ENCODE measurements around the gene POMZP3. TPM values are rescaled to one million over a fixed set of nuclear protein-coding genes. Genes with fewer than 3 reads are reported as not detected.
A peak's percentile ranks its signal among the peaks of the same experiment; 100 is the strongest.
"Not testable (repeated sequence)": the region's sequence is repeated elsewhere in the genome, so short reads cannot be mapped to it uniquely, and the experiment has no call there.

POMZP3 gene
- polyA plus RNA-seq (ENCODE audit: insufficient read length in 4 of 4) = 10 to 100 TPM; 10.9 to 20.4 (median 17.9) TPM

- peak in 2 of 4 donors; percentile 26 to 29 for DNase-seq (ENCODE audit: low read depth in 4 of 4, low spot score in 2 of 4)
Measured at GRCh38 chr7:76626989-76627642, at the start of gene POMZP3. POMZP3 (minus strand) TSS chr7:76627279; CDS start chr7:76626064, 1,215 bp downstream.

DNA sequence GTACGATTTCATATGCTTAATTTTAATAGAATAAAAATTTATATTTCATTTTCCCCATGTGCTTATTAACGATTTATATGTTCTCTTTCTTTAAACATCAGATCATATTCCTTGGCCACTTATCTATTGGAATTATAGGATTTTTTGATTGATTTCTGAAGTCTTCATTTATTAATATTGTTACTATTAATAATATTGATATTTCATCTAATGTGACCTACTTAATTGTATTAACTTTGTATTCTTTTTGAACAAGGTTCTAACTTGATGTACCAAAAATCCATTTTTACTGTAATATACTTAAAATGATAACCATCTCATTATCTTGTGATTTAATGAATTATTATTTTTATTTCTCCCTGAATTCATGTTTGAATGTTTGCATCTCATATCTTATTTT lies 48.7 kb upstream of the POMZP3 start:
- not testable (repeated sequence) for DNase-seq (ENCODE audit: low read depth in 4 of 4, low spot score in 2 of 4)

DNA sequence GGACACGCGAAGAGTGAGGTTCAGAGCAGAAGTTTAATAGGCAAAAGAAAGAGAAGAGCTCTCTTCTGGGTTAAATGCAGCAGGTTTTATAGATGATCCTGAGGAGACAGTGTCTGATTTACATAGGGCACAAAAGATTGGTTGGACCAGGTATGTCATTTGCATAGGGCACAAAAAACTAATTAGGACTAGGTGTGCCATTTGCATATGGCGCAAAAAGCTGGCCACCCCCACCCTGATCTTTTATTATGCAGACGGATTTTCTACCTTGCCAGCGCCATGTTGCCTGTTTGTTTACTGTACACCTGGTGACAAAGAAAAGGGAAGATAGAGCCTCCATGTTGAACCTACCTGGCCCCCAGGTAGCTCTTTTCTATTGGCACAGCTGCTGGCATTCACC lies 46.3 kb upstream of the POMZP3 start:
- not testable (repeated sequence) for DNase-seq (ENCODE audit: low read depth in 4 of 4, low spot score in 2 of 4)

- not testable (repeated sequence) for DNase-seq (ENCODE audit: low read depth in 4 of 4, low spot score in 2 of 4)
Measured at GRCh38 chr7:76659212-76659611, 32.1 kb upstream of the POMZP3 start.

DNA sequence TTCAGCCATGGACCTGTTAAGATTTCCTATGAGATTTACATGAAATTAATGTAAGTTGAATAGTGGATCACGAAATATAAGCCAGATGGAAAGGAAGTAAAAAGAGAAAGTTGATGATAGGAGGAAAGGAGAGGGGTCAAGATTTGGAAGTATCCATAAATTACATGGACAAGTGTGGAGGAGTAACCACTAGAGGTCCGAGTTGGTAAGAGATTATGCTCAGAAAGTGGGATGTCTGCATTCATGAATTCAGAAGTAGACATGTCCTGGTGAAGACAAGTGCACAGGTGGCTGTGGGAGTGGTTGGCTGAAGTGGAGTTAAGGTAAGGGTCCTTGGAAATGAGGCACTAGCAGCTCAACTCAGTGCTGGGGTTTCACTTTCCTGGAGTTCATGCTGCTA lies 29.3 kb upstream of the POMZP3 start:
- not testable (repeated sequence) for DNase-seq (ENCODE audit: low read depth in 4 of 4, low spot score in 2 of 4)

GRCh38 chr7:76642620-76643019 lies 15.5 kb upstream of the POMZP3 start:
- not testable (repeated sequence) for DNase-seq (ENCODE audit: low read depth in 4 of 4, low spot score in 2 of 4)

DNA sequence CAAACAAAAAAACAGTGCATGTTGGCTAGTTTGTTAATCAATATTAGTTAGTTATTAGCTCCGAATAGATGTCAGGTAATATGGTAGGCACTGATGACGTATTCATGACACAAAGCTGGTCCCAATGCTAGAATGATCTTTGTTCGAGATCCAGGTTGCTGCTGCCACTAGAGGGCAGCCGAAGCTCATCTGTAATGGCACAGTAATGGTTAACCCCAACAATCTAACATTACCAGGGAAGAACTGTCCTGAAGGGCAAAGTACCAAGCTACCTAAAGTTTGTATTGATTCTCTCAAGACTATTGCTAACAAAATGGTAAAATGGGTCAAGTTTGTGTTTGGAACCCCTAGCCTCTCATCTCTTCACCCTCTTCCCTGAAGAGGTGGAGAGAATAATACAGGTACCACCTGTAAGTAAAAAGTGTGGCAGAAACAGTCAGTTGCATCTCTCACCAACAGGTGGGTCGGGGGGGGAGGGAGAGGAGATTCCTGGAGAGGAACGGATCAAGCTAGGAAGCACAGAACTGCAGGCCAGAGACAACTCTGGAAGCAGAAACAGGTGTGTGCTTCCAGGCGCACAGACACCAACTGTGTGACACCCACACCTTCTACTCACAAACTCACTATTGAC lies 10.1 kb upstream of the POMZP3 start:
- not testable (repeated sequence) for DNase-seq (ENCODE audit: low read depth in 4 of 4, low spot score in 2 of 4)

GRCh38 chr7:76626581-76626980 lies 498 bp downstream of the POMZP3 start:
- not testable (repeated sequence) for DNase-seq (ENCODE audit: low read depth in 4 of 4, low spot score in 2 of 4)

DNA sequence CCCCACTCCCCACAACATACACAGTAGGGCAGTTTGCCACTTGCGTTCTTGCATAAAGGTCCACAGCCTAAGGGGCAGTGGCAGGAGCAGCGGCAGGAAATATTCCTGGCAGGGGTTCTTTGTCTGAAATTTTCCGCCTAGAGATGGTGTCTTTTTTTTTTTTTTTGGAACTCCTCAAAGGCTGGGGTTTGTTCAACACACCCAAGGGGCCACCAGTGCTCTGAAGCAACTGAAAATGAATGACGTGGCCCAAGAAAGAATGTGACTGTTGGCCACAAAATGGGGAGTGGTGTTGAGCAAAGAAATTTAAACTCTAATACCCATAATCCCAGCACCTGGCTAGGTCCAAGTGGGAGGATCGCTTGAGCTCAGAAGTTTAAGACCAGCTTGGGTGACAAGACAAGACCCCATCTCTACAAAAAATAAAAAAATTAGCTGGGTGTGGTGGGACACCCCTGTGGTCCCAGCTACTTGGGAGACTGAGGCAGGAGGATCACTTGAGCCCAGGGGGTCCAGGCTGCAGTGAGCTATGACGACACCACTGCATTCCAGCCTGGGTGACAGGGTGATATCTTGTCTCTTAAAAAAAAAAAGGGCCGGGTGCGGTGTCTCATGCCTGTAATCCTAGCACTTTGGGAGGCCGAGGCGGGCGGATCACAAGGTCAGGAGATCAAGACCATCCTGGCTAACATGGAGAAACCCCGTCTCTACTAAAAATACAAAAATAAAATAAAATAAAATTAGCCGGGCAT lies 7.5 kb downstream of the POMZP3 start:
- DNase-seq (ENCODE audit: low read depth in 4 of 4, low spot score in 2 of 4) = not testable (repeated sequence)

DNA sequence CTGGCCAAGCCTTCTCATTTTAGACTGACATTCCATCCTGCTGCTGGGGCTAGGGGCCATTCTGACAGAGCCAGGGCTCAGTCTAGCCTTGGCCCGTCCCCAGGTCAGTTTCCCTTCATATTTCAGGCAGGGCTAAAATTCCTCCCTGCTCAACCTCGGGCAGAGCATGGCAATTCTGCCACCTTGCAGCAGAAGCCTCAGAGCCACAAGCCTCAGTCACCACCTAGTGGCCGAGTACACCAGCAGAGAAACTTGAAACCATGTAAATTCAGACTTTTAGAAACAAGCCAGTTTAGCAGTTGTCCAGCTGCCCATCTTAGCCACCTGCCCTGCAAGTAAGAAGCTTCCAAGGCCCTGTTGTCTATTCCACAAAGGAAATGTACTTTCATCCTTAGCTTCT lies 13.3 kb downstream of the POMZP3 start:
- not testable (repeated sequence) for DNase-seq (ENCODE audit: low read depth in 4 of 4, low spot score in 2 of 4)

DNA sequence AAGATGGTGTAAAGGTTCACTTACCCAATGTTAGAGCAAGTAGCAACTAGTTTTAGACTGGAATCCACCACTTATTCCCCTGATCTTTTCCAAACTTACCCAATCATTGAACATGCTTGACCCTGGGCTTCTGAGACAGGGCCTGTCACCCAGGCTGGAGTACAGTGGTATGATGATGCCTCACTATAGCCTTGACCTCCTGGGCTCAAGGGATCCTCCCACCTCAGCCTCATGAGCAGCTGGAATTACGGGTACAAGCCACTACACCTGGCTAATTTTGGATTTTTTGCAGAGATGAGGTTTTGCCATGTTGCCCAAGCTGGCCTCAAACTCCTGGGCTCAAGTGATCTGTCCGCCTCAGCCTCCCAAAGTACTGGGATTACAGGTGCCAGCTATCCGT lies 14.8 kb downstream of the POMZP3 start:
- not testable (repeated sequence) for DNase-seq (ENCODE audit: low read depth in 4 of 4, low spot score in 2 of 4)

GRCh38 chr7:76609864-76610263 lies 17.2 kb downstream of the POMZP3 start:
- not testable (repeated sequence) for DNase-seq (ENCODE audit: low read depth in 4 of 4, low spot score in 2 of 4)

GRCh38 chr7:76608469-76608868 lies 18.6 kb downstream of the POMZP3 start:
- not testable (repeated sequence) for DNase-seq (ENCODE audit: low read depth in 4 of 4, low spot score in 2 of 4)

DNA sequence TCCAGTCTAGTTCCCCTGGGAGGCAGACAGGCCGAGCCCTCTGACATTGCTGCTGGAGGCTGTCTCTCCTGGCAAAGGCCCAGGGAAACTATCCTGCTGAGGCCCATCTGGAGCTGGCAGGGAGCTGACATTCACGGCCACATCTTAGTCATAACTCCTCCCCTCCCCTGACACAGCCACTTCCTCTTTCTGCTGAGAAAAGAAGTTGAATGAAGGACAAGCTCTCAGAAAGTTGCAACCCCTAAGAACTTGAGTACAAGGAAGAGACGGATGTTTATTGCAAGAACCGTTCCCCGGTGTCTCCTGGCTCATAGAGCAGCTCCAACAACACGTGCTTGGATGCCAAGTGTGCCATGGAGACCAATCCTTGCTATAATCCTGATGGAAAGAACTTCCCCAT lies 21.1 kb downstream of the POMZP3 start:
- not testable (repeated sequence) for DNase-seq (ENCODE audit: low read depth in 4 of 4, low spot score in 2 of 4)

GRCh38 chr7:76600650-76601049 lies 26.4 kb downstream of the POMZP3 start:
- not testable (repeated sequence) for DNase-seq (ENCODE audit: low read depth in 4 of 4, low spot score in 2 of 4)

DNA sequence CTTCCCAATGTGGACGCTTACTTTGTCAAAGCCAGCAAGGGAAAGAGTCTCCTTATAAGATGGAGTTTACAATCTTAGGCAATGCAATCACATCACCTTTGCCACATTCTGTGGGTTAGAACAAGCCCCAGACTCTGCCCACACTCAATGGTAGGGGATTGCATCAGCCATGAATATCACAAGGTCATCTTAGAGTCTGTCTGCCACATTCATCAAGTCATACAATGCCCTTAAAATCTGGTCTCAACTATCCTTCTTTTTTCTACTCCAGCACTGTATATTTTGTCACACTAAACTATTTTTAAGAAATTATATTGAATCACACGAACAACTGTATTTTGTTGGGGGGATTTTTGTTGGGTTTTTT lies 27.0 kb downstream of the POMZP3 start:
- not testable (repeated sequence) for DNase-seq (ENCODE audit: low read depth in 4 of 4, low spot score in 2 of 4)

- DNase-seq (ENCODE audit: low read depth in 4 of 4, low spot score in 2 of 4) = not testable (repeated sequence)
Measured at GRCh38 chr7:76598590-76599264, 28.4 kb downstream of the POMZP3 start.

DNA sequence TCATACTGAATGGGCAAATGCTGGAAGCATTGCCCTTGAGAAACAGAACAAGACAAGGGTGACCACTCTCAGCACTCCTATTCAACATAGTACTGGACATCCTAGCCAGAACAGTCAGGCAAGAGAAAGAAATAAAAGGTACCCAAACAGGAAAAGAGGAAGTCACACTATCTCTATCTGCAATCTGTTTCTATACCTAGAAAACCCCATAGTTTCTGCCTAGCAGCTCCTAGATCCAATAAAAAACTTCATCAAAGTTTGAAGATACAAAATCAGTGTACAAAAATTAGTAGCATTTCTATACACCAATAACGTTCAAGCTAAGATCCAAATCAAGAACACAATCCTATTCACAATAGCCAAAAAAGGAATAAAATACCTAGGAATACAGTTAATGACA lies 29.8 kb downstream of the POMZP3 start:
- not testable (repeated sequence) for DNase-seq (ENCODE audit: low read depth in 4 of 4, low spot score in 2 of 4)

DNA sequence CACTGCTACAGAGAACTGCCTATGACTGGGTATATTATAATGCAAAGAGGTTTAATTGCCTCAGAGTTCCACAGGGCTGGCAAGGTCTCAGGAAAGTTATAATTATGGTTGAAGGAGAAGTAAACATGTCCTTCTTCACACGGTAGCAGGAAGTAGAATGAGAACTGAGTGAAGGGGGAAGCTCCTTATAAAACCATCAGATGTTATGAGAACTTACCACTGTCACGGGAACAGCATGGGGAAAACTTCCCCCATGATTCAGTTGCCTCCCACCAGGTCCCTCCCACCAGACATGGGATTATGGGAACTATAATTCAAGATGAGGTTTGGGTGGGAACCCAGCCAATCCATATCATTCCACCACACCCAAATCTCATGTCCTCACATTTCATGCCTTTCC lies 34.4 kb downstream of the POMZP3 start:
- DNase-seq (ENCODE audit: low read depth in 4 of 4, low spot score in 2 of 4) = not testable (repeated sequence)

DNA sequence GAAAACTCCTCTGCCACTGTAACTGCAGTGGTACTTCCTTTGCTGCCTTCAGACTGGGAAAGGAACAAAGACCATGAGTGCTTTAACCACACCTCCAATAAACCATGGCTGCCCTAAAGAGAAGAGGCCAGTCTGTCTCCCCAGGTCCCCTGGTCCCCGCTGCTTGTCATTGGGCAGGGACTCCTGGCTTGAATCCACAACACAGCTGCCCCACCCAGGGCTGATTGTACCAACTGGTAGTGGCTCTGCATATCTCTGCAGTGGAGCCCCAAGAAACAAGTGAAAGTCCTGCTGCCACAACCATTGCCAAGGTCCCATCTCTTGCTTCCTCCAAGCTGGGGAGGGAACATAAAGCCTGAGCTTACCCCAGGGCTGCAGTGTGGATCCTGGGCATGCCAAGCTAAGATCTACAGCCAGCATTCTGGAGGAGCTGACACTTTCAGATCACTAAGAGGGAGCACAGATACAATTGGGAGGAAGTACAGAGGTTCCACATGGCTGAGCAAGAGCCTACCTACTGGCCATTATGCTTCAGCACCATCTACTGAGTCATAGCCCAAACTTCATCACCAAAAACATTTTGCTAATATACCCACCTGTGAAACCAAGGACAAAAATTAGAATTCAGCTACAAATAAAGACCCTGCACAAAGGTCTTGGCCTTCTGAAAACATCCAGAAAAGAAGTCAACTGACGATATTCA lies 35.3 kb downstream of the POMZP3 start:
- DNase-seq (ENCODE audit: low read depth in 4 of 4, low spot score in 2 of 4) = not testable (repeated sequence)

Data from left renal cortex interstitium (tissue), 4 donors.